ENCODE results near the gene IPP. TPM values are rescaled to one million over a fixed set of nuclear protein-coding genes. Genes with fewer than 3 reads are reported as not detected.

Gene IPP
- total and polyA plus RNA-seq, 2 of the 8 experiments (the other 6 are each of a cell fraction or from before 2014, with no cell fraction given) = 1.4 to 5.6 TPM

GRCh38 chr1:45674478-45674877 lies 76.0 kb downstream of the IPP start:
- 91% methylated on average over 5 of the region's 5 CpGs; no CpG with 5 or more reads in 1 of the 2 experiments for WGBS, 2 experiments (ENCODE audit: extremely low coverage in 1 of 2, insufficient coverage in 1 of 2, insufficient read length in 1 of 2, insufficient replicate concordance in 2 of 2, low coverage in 1 of 2, low lambda C conversion rate in 2 of 2, missing lambda C conversion rate in 1 of 2)
- no peaks in the 10 kb centered on the region; a peak in 2 of 8 replicates for H3K36me3 ChIP-seq (ENCODE audit: control insufficient read depth in 2 of 4, insufficient read depth in 4 of 4, low read length in 3 of 4)
- no peak overlapping the region for H3K4me2 ChIP-seq (ENCODE audit: insufficient read depth in 1 of 2, low read depth in 2 of 2, low read length in 2 of 2)
- H3K4ac ChIP-seq (replicated peaks; ENCODE audit: insufficient read length, low read depth, low read length) = no peak overlapping the region
- no peak overlapping the region for H2BK20ac ChIP-seq (ENCODE audit: low read length)
- no peak for FAIRE-seq
- peaks cover 0 to 9% (median 4%) of the 10 kb centered on the region in 4 experiments; a peak in 4 of 7 replicates for H3K4me1 ChIP-seq (replicated peaks in 1 of 4; ENCODE audit: control insufficient read depth in 3 of 4, insufficient read depth in 4 of 4, low read length in 3 of 4)
- H2AK5ac ChIP-seq (ENCODE audit: low read depth, low read length) = no peak overlapping the region
- no peak overlapping the region for H4K91ac ChIP-seq (replicated peaks; ENCODE audit: insufficient read length, low read length)
- DNase-seq (ENCODE audit: low read depth in 1 of 2, low spot score in 2 of 2) = no peak
- H3K56ac ChIP-seq (replicated peaks; ENCODE audit: insufficient read length, low read depth, low read length) = no peak overlapping the region
- no peak overlapping the region for H3K14ac ChIP-seq (ENCODE audit: insufficient read length)
- H4K5ac ChIP-seq (ENCODE audit: insufficient read length, low read depth, low read length) = no peak overlapping the region
- TF ChIP-seq KDM5A (IDR thresholded peaks at IDR 0.05; ENCODE audit: low read length) (no peak), RFX5 (IDR thresholded peaks at IDR 0.05; ENCODE audit: borderline replicate concordance, low read depth, low read length) (no peak), YY1 (IDR thresholded peaks at IDR 0.05; ENCODE audit: low read depth, low read length) (no peak), SRF (IDR thresholded peaks at IDR 0.05; ENCODE audit: low read depth, low read length) (no peak)
- no peaks in the 10 kb centered on the region for H3K23me2 ChIP-seq (ENCODE audit: low read depth, low read length)
- H3K4me3 ChIP-seq (ENCODE audit: extremely low read depth in 1 of 4, insufficient read depth in 2 of 4, low read depth in 3 of 4, low read length in 4 of 4) = no peak overlapping the region
- no peak overlapping the region for H3K18ac ChIP-seq (ENCODE audit: extremely low read depth, low read length)
- peaks cover 26 to 30% of the 10 kb centered on the region in 2 experiments for H4K20me1 ChIP-seq (replicated peaks in 1 of 2; ENCODE audit: control insufficient read depth in 1 of 2, insufficient read depth in 2 of 2, low read length in 2 of 2)
- no peak overlapping the region for H3K27ac ChIP-seq (ENCODE audit: low read depth, low read length)
- no peaks in the 10 kb centered on the region for H3K27me3 ChIP-seq (replicated peaks in 1 of 4; ENCODE audit: control insufficient read depth in 3 of 4, extremely low read depth in 1 of 4, insufficient read depth in 3 of 4, low read length in 3 of 4)
- H3K9me3 ChIP-seq (ENCODE audit: insufficient read depth in 2 of 2, low read depth in 1 of 2, low read length in 1 of 2) = no peaks in the 10 kb centered on the region
- no peak overlapping the region for H3K9ac ChIP-seq (replicated peaks in 1 of 4; ENCODE audit: extremely low read depth in 1 of 4, low read depth in 3 of 4, low read length in 3 of 4)
- no peak overlapping the region for H2BK120ac ChIP-seq (replicated peaks; ENCODE audit: low read depth, low read length)
- H2AFZ ChIP-seq (ENCODE audit: low read length) = no peak overlapping the region
- peaks cover 65 to 97% of the 10 kb centered on the region in 2 experiments for H3K79me2 ChIP-seq (ENCODE audit: control insufficient read depth in 1 of 2, insufficient read depth in 2 of 2, low read length in 2 of 2)
- no peak overlapping the region for H4K8ac ChIP-seq (ENCODE audit: extremely low read depth, insufficient read depth, low read length)
- H2BK12ac ChIP-seq (ENCODE audit: low read depth, low read length) = no peak overlapping the region
- H3K79me1 ChIP-seq (ENCODE audit: low read depth, low read length) = peaks cover 7% of the 10 kb centered on the region; the same call in 1 of the 2 replicates
- no peak overlapping the region for H2BK5ac ChIP-seq (ENCODE audit: low read depth, low read length)
- ChIA-PET CTCF (ENCODE audit: partially characterized antibody) (interaction anchor here (1.3 kb wide), 1 partner anchor 14 kb away, joined by 3 read pairs; the partner anchor contains the start of gene TMEM69), POLR2A (ENCODE audit: partially characterized antibody) (interaction anchor here (0.9 to 3.6 kb wide), 3 partner anchors 9 to 12 kb away, joined by 3 to 17 read pairs (median 11); partner anchors contain the start of gene GPBP1L1)
- no peak overlapping the region for H2BK15ac ChIP-seq (ENCODE audit: low read length)
- no peak overlapping the region for H3K23ac ChIP-seq (ENCODE audit: insufficient read length)
